Skin epidermis (tissue), 12 donors: Measurements from ENCODE around the gene KCNK15.

Experiments
- H3K27ac ChIP-seq, 21 experiments: fragments of 200-600 bp; sonication (generic) in 11 of 21; one replicate each; pipeline ENCODE4 v1.5.0; 2020; ENCODE audit warnings: mild to moderate bottlenecking in 3 of 21, inconsistent platforms in 2 of 21, moderate library complexity in 2 of 21
- H3K4me3 ChIP-seq, 7 experiments: fragments of 200-600 bp; sonication (generic) in 2 of 7; one replicate each; pipeline ENCODE4 v1.5.0; 2020; ENCODE audit warnings: inconsistent platforms in 2 of 7, mild to moderate bottlenecking in 2 of 7, moderate library complexity in 1 of 7

The KCNK15 gene

DNA sequence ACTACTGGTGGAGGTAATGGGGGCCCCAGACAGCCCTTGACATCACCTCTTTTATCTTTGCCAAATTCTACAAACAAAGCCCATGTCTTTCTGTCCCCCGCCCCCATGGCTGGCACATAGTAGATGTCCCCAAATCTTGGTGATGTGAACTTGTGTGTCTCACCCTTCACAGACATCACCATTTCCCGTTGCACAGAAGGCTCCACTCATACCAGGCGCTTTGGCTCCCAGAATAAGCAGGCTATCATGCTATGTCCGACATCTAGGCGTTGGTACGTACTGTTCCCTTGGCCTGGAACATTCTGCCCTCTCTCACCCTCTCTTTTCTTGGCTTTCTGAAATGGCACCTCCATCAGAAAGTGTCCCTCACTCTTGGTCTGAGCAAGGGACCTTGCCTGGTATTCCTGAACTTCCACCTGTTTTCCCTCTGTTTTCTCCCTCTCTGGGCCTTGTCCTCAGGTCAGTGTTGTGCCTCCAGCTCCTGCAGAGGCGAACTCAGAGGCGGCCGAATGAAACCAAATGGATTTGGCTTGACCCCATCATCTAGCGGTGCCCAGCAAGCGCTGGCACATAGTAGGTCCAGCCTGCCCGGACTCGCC lies 31.5 kb upstream of the KCNK15 start:
- Histone ChIP-seq H3K4me3 (no peak overlapping the region), H3K27ac (peak overlapping the region in 6 of 21 experiments; percentile 21 to 74 (median 62))

DNA sequence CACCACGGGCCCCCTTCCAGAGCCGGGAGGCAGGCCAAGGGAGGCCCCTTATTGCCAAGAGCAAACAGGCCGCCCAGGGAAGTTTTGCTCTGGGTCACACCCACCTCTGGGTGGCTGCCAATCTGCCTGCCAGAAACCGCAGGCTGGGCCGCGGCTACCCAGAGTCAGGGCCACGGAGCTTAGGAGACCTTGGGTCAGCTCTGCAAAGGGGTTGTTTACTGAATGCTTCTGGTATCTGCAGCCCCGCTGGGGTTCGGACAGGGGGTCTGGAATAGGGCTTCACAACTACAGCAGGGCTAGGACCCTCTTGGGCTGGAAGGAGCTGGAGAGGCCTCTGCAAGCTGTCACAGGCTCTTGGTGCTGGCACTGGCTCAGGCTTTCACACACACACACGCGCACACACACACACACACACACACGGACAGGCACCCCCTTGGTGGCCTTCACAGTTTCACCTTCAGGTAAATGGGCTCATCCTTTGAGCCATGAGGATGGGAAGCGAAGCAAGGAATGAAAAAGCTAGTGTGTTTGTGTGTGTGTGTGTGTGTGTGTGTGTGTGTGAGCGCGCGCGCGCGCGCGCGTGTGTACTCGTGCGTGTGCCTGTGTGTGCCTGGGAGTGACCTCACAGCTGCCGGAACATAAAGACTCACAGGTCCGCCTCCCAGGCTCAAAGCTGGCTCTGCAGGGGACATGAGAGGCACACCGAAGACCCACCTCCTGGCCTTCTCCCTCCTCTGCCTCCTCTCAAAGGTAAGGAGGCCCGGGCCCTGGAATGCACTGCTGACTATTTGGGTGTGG lies 30.8 kb upstream of the KCNK15 start, which contains the start of gene CCN5:
Gene CCN5 (plus strand): TSS at position 669 of the 798 bp plus-strand sequence. CDS start 22 bp downstream, at position 691.
- peak within 1 kb of the TSS in 16 of 21 experiments; percentile 26 to 74 (median 50) for H3K27ac ChIP-seq

DNA sequence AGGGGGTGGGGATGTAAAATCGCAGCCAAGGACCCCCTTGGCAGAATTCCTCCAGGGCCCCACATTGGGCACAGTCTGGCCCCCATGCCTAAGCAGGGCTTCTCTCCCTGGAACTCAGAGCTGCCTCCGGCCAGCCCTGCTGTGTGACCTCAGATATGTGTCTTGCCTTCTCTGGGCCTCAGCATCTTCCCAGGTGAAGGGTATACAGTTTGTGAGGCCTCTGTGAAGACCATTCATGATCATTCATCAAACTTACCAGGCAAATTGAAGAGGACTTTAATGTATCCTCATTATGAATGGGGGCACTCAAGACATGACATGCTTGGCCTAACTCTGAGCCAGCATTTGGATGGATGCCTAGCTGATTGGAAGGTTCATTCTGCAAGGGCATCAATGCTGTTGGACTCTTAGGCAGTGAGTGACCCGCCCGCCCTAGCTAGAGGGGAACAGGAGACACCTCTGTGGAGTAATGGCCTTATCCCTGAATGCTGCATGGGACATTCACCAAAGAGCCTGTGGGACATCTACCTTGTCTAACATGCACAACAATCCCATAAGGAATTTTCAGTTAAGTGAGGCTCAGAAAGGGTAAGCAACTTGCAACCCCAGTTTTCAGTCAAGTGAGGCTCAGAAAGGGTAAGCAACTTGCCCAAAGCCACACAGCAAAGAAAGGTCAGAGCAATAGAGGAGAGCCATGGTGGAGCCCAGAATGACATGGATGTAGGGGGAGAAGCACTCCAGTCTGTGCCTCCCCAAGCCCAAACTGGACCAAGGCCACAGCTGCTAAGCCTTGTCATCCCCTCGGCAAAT lies 30.0 kb upstream of the KCNK15 start:
- H3K4me3 ChIP-seq = peak overlapping the region in 4 of 7 experiments; percentile 2 to 28 (median 6)

More for the DNA sequence above, 30.8 kb upstream of the KCNK15 start, which contains the start of gene CCN5:
- H3K4me3 ChIP-seq = peak within 1 kb of the TSS in 4 of 7 experiments; percentile 2 to 28 (median 6)

DNA sequence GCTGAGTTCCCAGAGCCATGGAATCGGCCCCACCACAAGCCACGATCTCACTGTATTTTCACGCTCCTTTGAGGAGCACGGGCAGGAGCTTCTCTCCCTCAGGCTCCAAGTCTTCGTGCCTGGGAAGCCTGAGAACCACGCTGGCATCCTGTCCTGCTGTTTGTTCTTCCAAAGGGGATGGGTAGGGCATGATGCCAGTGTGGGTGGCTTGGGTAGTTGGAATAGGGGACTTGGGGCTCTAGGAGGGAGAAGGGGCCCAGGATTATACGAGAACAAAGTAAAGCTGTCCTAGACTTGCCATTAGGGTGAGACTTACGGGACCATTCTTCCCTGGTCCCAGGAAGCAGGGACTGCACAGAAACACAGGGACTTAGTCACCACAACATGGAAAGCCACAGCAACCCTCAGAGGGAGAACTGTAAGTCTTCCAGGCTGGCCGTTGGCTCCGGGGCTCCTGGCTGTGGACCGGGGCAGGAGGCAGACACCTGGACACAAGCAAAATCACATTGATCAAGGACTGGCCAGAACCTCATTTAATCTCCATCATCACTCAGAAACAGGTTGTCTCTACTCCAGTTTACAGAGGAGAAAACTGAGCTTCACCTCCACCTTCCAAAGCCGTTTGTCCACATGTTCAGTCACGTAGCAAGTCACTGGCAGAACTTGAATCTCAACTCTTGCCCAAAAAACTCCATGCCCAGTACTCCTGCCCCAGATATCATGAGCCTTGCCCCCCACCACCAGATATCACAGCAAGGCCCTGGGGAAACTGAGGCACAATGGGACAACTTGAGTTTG lies 29.2 kb upstream of the KCNK15 start:
- Histone ChIP-seq H3K27ac (peak overlapping the region in 16 of 21 experiments; percentile 21 to 74 (median 50)), H3K4me3 (peak overlapping the region in 3 of 7 experiments; percentile 3 to 28 (median 10))

More for the DNA sequence above, 30.0 kb upstream of the KCNK15 start:
- peak overlapping the region in 16 of 21 experiments; percentile 23 to 74 (median 50) for H3K27ac ChIP-seq

DNA sequence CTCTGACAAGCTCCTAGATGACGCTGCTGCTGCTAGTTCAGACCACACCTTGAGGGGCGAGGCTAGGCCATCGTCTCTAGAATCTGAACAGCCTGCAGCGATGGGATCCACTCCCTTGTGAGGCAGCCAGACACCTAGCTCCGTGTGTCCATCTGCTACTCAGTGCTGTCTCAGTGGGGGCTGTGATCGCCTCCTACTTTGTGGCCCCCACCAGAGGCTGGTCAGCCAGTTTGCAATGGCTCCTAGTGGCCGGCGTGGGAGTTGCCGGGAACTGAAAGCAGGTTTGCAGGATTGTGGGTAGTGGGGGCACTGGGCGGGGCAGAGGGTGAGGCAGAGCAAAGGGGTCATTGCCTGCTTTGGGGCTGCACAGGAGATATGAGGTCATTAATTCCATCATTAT lies 27.7 kb upstream of the KCNK15 start:
- H3K27ac ChIP-seq = peak overlapping the region in 4 of 21 experiments; percentile 13 to 66 (median 53)
- H3K4me3 ChIP-seq = no peak overlapping the region

DNA sequence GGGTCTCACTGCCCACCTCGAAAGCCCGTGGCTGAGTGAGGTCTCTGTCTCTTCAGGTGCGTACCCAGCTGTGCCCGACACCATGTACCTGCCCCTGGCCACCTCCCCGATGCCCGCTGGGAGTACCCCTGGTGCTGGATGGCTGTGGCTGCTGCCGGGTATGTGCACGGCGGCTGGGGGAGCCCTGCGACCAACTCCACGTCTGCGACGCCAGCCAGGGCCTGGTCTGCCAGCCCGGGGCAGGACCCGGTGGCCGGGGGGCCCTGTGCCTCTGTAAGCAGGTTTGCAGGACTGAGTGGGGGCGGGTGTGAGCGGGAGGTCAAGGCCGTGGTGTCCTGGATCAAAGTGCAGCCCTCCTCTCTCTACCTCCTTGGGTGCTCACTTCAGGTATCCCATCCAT lies 25.8 kb upstream of the KCNK15 start:
- H3K27ac ChIP-seq = peak overlapping the region in 12 of 21 experiments; percentile 19 to 69 (median 55)
- H3K4me3 ChIP-seq = no peak overlapping the region

DNA sequence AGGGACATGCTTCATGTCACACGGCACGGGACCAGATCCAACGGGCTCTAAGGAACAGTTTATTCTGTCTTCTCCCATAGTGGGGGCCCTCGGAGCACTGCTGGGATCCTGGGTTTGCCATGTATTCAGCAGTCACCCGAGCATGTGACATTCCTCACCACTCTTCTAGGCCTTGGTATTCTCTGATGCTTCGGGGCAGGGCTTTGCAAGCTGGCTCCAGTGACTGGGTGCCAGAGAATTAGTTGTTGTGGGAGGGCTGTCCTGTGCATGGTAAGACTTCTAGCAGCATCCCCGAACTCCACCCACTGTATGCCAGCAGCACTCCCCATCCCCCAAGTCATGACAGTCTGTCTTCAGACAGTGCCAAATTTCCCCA lies 25.1 kb upstream of the KCNK15 start:
- Histone ChIP-seq H3K4me3 (no peak overlapping the region), H3K27ac (peak overlapping the region in 15 of 21 experiments; percentile 1 to 69 (median 54))

DNA sequence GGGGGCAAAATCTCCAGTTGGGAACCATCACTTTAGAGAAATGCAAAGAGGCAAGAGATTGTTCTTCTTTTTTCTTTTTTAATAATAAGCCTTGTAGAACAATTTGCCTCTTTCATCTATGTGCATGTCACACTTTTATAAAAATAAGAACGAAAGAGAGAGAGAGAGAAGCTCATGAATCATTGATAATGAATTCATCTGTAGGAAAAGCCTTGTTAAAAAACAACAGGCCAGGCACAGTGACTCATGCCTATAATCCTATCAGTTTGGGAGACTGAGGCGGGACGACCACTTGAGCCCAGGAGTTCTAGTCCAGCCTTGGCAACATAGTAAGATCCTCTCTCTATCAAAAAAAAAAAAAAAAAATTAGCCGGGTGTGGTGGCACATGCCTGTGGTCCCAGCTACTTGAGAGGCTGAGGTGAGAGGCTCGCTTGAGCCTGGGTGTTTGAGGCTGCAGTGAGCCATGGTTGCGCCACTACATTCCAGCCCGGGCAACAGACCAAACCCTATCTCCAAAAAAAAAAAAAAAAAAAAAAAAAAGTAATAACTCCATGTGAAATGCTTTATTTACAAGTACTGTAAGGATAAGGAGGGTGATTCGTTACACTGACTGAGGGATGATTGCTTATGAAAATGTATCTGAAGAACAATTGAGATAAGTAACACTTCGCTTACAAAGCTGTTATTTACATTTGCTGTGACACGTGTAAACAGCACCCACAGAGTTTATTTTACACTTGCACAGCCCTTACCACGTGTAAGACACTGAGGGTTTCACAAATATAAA lies 24.5 kb upstream of the KCNK15 start:
- no peak overlapping the region for H3K4me3 ChIP-seq
- H3K27ac ChIP-seq = peak overlapping the region in 8 of 21 experiments; percentile 1 to 69 (median 56)

DNA sequence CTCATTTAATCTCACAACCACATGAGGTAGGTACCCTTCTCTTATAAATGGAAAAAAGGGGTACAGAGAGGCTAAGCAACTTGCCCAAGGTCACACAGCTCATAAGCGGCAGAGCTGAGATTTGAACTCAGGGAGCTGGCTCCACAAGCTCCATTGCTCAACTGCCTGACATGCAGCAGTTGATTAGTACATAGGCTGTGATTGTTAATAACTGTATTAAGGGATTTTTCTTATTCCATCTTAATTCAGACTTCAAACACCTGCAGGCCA lies 23.9 kb upstream of the KCNK15 start:
- Histone ChIP-seq H3K4me3 (no peak overlapping the region), H3K27ac (peak overlapping the region in 1 of 21 experiments; percentile 9)

DNA sequence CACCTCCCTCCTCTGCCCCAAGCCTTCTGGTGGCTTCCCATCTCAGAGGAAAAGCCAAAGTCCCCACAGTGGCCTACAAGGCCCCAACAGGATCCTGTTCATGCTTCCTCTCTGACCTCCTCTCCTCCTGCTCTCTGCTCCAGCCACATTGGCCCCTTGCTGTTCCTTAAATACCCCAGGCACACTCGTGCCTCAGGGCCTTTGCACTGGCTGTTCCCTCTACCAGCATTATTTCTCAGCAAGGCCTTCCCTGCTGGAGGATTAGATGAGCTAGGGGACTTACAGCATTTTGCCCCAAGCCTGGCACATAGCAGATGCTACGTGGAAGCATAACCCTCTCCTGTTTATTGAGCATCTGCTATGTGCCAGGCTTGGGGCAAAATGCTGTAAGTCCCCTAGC lies 22.7 kb upstream of the KCNK15 start:
- Histone ChIP-seq H3K27ac (peak overlapping the region in 1 of 21 experiments; percentile 29), H3K4me3 (no peak overlapping the region)

DNA sequence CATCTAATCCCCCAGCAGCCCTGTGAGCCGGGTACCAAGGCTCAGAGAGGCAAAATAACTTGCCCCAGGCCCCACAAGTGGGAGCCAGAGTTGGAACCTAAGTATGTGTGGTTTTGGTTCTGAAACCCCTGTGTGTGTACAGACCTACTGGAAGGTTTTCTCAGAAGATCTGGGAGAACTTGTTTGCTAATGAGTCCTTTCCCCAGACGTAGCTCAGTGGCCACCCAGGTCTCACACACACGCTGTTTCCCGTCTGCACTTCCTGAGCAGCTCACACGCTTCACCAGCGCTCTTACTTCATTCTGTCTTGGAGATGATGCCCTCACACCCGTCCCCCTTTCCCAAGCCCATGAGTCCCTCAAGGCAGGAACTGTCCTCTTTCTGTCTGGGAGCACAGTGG lies 22.3 kb upstream of the KCNK15 start:
- Histone ChIP-seq H3K4me3 (no peak overlapping the region), H3K27ac (peak overlapping the region in 1 of 21 experiments; percentile 29)

DNA sequence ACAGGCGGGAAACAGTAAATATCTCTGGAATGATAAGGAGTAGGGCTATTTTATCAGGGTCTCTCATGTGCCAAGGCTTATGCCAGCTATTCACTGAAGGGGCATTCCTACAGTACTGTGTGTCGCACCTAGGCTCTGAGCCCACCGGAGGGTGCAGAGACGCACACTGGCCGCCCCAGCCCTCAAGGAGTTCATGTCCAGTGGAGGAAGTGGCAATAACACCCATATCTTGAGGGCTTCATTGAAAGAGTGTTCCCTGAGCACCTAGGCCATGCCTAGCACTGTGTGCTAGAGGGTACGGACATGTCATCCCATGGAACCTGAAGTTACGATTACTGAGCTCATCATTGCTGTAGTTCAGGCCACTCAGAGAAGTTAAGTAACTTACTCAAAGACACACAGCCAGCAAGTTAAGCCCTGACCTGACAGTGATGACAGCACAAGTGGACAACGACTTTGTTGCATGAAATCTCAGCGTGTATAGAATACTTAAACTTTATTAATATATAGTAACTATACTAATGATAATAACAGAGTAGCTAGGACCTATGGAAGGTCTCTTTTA lies 21.8 kb upstream of the KCNK15 start:
- no peak overlapping the region for H3K27ac ChIP-seq

DNA sequence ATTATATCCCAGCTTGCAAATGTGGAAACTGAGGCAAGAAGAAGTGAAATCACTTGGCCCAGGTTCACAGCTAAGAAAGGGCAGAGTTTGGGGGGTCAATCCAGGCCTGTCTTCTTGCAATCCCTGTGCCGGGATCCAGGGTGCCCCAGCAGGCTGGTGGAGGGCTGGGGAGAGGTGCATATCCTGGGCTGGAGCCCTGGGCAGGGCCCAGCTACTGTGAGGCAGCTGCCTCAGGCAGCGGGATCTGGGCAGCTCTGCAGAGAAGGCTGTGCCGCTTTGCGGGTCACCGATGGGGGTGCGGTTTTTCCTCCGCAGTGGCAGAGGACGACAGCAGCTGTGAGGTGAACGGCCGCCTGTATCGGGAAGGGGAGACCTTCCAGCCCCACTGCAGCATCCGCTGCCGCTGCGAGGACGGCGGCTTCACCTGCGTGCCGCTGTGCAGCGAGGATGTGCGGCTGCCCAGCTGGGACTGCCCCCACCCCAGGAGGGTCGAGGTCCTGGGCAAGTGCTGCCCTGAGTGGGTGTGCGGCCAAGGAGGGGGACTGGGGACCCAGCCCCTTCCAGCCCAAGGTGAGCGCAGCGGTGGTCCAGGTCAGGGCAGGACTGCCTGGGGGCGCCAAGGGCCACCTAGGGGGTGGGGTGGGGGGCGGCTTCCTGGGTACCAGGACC lies 21.1 kb upstream of the KCNK15 start:
- no peak overlapping the region for H3K4me3 ChIP-seq
- peak overlapping the region in 2 of 21 experiments; percentile 2 to 25 for H3K27ac ChIP-seq

More for the DNA sequence above, 21.8 kb upstream of the KCNK15 start:
- H3K4me3 ChIP-seq = no peak overlapping the region

DNA sequence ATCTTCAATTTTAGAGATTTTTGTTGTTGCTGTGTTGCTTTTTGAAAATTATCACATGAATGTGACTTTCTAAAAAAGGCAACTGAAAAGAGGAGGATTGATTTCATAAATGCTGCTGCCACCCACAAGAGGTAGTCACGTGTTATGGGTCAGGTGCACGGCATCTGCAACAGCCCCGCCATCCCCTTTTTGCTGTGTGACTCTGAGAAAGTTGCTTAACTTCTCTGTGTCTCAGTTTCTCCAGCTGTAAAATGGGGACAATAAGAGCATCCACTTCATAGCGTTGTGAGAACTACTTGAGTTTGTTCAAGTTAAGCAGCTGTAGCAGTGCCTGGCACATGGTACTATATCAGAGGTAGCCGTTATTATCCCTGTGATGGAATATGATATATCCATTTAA lies 19.8 kb upstream of the KCNK15 start:
- Histone ChIP-seq H3K27ac (no peak overlapping the region), H3K4me3 (no peak overlapping the region)

DNA sequence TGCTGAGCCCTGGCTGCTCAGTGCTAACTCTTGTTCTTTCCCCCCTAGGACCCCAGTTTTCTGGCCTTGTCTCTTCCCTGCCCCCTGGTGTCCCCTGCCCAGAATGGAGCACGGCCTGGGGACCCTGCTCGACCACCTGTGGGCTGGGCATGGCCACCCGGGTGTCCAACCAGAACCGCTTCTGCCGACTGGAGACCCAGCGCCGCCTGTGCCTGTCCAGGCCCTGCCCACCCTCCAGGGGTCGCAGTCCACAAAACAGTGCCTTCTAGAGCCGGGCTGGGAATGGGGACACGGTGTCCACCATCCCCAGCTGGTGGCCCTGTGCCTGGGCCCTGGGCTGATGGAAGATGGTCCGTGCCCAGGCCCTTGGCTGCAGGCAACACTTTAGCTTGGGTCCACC lies 18.6 kb upstream of the KCNK15 start:
- Histone ChIP-seq H3K4me3 (no peak overlapping the region), H3K27ac (no peak overlapping the region)

DNA sequence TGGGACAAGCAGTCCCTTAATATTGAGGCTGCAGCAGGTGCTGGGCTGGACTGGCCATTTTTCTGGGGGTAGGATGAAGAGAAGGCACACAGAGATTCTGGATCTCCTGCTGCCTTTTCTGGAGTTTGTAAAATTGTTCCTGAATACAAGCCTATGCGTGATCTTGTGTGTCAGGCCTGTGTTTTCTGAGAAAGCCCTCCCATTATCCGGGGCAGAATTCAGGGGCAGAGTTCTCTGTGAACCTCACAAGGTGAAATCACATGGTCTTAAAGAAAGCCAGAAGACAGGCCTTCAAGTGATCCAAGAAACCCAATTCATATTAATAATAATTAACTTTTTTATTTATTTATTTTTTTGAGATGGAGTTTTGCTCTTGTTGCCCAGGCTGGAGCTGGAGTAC lies 18.0 kb upstream of the KCNK15 start:
- no peak overlapping the region for H3K4me3 ChIP-seq
- H3K27ac ChIP-seq = no peak overlapping the region

DNA sequence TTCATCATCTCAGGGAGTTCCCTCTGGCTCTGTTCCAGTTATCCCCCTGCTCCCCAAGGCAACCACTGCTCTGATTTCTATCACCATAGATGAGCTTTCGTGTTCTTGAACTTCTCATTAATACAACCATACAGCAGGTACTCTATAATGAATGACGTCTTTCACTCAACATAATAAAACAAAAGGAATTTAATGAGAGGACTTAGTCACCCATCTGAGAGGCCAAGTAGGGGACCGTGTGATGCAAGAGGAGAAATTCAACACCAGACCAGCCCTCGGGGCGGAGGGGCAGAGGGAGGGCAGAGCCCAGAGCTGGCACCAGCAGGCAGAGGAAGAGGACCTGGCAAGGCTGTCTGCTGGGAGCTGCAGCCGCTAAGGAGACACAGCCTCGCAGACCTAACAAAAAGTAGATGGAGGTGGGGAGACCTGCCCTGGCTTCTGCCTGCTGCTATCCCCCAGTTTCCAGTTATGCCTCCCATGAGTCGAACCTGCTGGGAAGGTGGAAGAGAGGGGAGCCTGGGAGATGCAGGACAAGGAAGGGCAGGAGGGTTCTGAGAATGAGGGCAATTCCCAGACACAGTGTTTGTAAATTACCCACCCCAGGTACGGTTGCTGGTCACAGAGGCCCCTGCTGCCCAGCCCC lies 16.7 kb upstream of the KCNK15 start:
- H3K27ac ChIP-seq = peak overlapping the region in 3 of 21 experiments; percentile 8 to 23 (median 14)

More for the DNA sequence above, 16.7 kb upstream of the KCNK15 start:
- H3K4me3 ChIP-seq = no peak overlapping the region
